H9 (cell line): ENCODE results near the gene DNAH5. TPM values are rescaled to one million over a fixed set of nuclear protein-coding genes. Genes with fewer than 3 reads are reported as not detected.

ENCODE experiments used
- DNase-seq: peaks from one replicate; pipeline ENCODE4 v3.0.0-alpha.2; 2017
- H2AFZ ChIP-seq: one replicate; pipeline ENCODE4 v1.6.1; 2013; ENCODE audit warnings: mild to moderate bottlenecking, low read length, control low read depth, moderate library complexity
- H2AK5ac ChIP-seq: 2 replicates; pipeline ENCODE4 v1.6.1; 2013; ENCODE audit warnings: low read length, control low read depth, mixed read lengths; ENCODE audit not compliant: insufficient read length
- H2BK120ac ChIP-seq: one replicate; pipeline ENCODE4 v1.6.1; 2013; ENCODE audit warnings: low read depth, mild to moderate bottlenecking, low read length, control low read depth, inconsistent platforms; ENCODE audit not compliant: poor library complexity, severe bottlenecking
- H2BK12ac ChIP-seq: 2 replicates; pipeline ENCODE4 v1.6.1; 2013; ENCODE audit warnings: low read length, control low read depth, mixed read lengths, low read depth; ENCODE audit not compliant: insufficient read length
- H2BK15ac ChIP-seq: 2 replicates; pipeline ENCODE4 v1.6.1; 2013; ENCODE audit warnings: low read depth, low read length, control low read depth
- H2BK20ac ChIP-seq: one replicate; pipeline ENCODE4 v1.6.1; 2013; ENCODE audit warnings: low read depth, mild to moderate bottlenecking, low read length, control low read depth, inconsistent platforms; ENCODE audit not compliant: poor library complexity, severe bottlenecking
- H2BK5ac ChIP-seq: 2 replicates; pipeline ENCODE4 v1.6.1; 2013; ENCODE audit warnings: low read length, control low read depth, mixed read lengths; ENCODE audit not compliant: insufficient read length
- H3K14ac ChIP-seq: 2 replicates; pipeline ENCODE4 v1.6.1; 2013; ENCODE audit warnings: low read length, control low read depth; ENCODE audit not compliant: insufficient read depth
- H3K18ac ChIP-seq: 2 replicates; pipeline ENCODE4 v1.6.1; 2013; ENCODE audit warnings: low read depth, mild to moderate bottlenecking, mixed read lengths, low read length, control low read depth; ENCODE audit not compliant: insufficient read length
- H3K23ac ChIP-seq: 2 replicates; pipeline ENCODE4 v1.6.1; 2013; ENCODE audit warnings: low read length, control low read depth, mixed read lengths, low read depth; ENCODE audit not compliant: insufficient read length
- H3K23me2 ChIP-seq: 2 replicates; pipeline ENCODE4 v1.6.1; 2013; ENCODE audit warnings: low read depth, mild to moderate bottlenecking, mixed read lengths, low read length, control low read depth; ENCODE audit not compliant: insufficient read length, poor library complexity, severe bottlenecking
- H3K27ac ChIP-seq: 2 replicates; pipeline ENCODE4 v1.5.1; 2013; ENCODE audit warnings: low read length, control low read depth, mixed read lengths, low read depth; ENCODE audit not compliant: insufficient read length
- H3K27me3 ChIP-seq: 2 replicates; pipeline ENCODE4 v1.6.1; 2013; ENCODE audit warnings: low read length, control low read depth, inconsistent platforms; ENCODE audit not compliant: insufficient read depth
- H3K4ac ChIP-seq: 2 replicates; pipeline ENCODE4 v1.6.1; 2013; ENCODE audit warnings: low read depth, mild to moderate bottlenecking, control low read depth, inconsistent platforms, low read length, moderate library complexity
- H3K4me1 ChIP-seq: 2 replicates; pipeline ENCODE4 v1.6.1; 2013; ENCODE audit warnings: low read length, control low read depth, inconsistent platforms; ENCODE audit not compliant: insufficient read depth
- H3K4me2 ChIP-seq: 2 replicates; pipeline ENCODE4 v1.6.1; 2013; ENCODE audit warnings: low read length, control low read depth, mixed read lengths; ENCODE audit not compliant: insufficient read length, insufficient read depth
- H3K56ac ChIP-seq: 2 replicates; pipeline ENCODE4 v1.6.1; 2013; ENCODE audit warnings: low read depth, mild to moderate bottlenecking, mixed read lengths, low read length, control low read depth; ENCODE audit not compliant: insufficient read length
- H3K79me1 ChIP-seq: 2 replicates; pipeline ENCODE4 v1.6.1; 2013; ENCODE audit warnings: low read depth, mild to moderate bottlenecking, moderate library complexity, low read length, control low read depth, inconsistent platforms; ENCODE audit not compliant: insufficient read depth, poor library complexity, severe bottlenecking
- H3K79me2 ChIP-seq: 2 replicates; pipeline ENCODE4 v1.6.1; 2013; ENCODE audit warnings: low read length, control low read depth, inconsistent platforms; ENCODE audit not compliant: insufficient read depth
- H3K9ac ChIP-seq: 2 replicates; pipeline ENCODE4 v1.6.1; 2013; ENCODE audit warnings: low read length, control low read depth, mixed read lengths; ENCODE audit not compliant: insufficient read length; ENCODE audit errors: extremely low read depth
- H3K9me3 ChIP-seq: one replicate; pipeline ENCODE4 v1.6.1; 2013; ENCODE audit warnings: low read depth, low read length, inconsistent platforms; ENCODE audit not compliant: control insufficient read depth
- H3T11ph ChIP-seq: one replicate; pipeline ENCODE4 v1.6.1; 2013; ENCODE audit warnings: mild to moderate bottlenecking, low read length, control low read depth, inconsistent platforms
- H4K20me1 ChIP-seq: one replicate; pipeline ENCODE4 v1.6.1; 2013; ENCODE audit not compliant: control insufficient read depth, insufficient read length, insufficient read depth
- H4K5ac ChIP-seq: 2 replicates; pipeline ENCODE4 v1.6.1; 2013; ENCODE audit warnings: low read depth, mild to moderate bottlenecking, mixed read lengths, low read length, control low read depth; ENCODE audit not compliant: insufficient read length
- H4K8ac ChIP-seq: replicated peaks from 2 replicates; pipeline ENCODE4 v1.6.1; 2013; ENCODE audit warnings: low read length, control low read depth, mixed read lengths, low read depth; ENCODE audit not compliant: insufficient read length
- H4K91ac ChIP-seq: 2 replicates; pipeline ENCODE4 v1.6.1; 2013; ENCODE audit warnings: low read depth, mild to moderate bottlenecking, moderate library complexity, mixed read lengths, low read length, control low read depth; ENCODE audit not compliant: insufficient read length
- H3K27ac Mint-ChIP-seq, 3 experiments: 2 replicates in 2 of 3; 3 replicates in 1 of 3; pipeline ENCODE4 v1.8.0; 2020 to 2021; ENCODE audit warnings: mixed read lengths in 3 of 3, mild to moderate bottlenecking in 1 of 3, moderate library complexity in 1 of 3
- H3K27me3 Mint-ChIP-seq: 2 replicates; pipeline ENCODE4 v1.8.0; 2021; ENCODE audit warnings: low read depth, mild to moderate bottlenecking, moderate library complexity, mixed read lengths
- H3K36me3 Mint-ChIP-seq, 3 experiments: 2 replicates in 2 of 3; 3 replicates in 1 of 3; pipeline ENCODE4 v1.8.0; 2020 to 2021; ENCODE audit warnings: low read depth in 3 of 3, mixed read lengths in 3 of 3; ENCODE audit not compliant: insufficient read depth in 1 of 3
- H3K4me1 Mint-ChIP-seq, 2 experiments: 2 replicates each; pipeline ENCODE4 v1.8.0; 2020; ENCODE audit warnings: mixed read lengths in 2 of 2
- H3K4me3 Mint-ChIP-seq, 2 experiments: 2 replicates in 1 of 2; 3 replicates in 1 of 2; pipeline ENCODE4 v1.8.0; 2020 to 2021; ENCODE audit warnings: mild to moderate bottlenecking in 2 of 2, mixed read lengths in 2 of 2, moderate library complexity in 1 of 2
- H3K9me3 Mint-ChIP-seq, 2 experiments: 2 replicates in 1 of 2; 3 replicates in 1 of 2; pipeline ENCODE4 v1.8.0; 2020; ENCODE audit warnings: mild to moderate bottlenecking in 2 of 2, mixed read lengths in 2 of 2, moderate library complexity in 1 of 2
- CTCF ChIP-seq: fragments of 200-600 bp; sonication (generic); conservative IDR thresholded peaks from 3 replicates; pipeline ENCODE4 v1.8.0; 2021; ENCODE audit warnings: antibody characterized with exemption, mild to moderate bottlenecking
- WGBS: extraction: QIAGEN DNeasy Blood & Tissue Kit; methylation state at CpG from one replicate; pipeline ENCODE4 v1.1.7; 2013; ENCODE audit warnings: missing lambda C conversion rate, low lambda C conversion rate, mixed read lengths; ENCODE audit not compliant: insufficient read length; ENCODE audit errors: extremely low coverage; 5-methylcytosine and 5-hydroxymethylcytosine counted together
- total RNA-seq: library from RNA; stranded (reverse); gene quantifications from 2 replicates; pipeline ENCODE4 v1.2.1, GENCODE V29; 2021

The DNAH5 gene
- total RNA-seq, 1 experiment from 2014 or later = 0.50 TPM

GRCh38 chr5:13913962-13914361 lies 30.5 kb downstream of the DNAH5 start:
- Histone ChIP-seq H3K14ac (no peak overlapping the region), H3K23ac (no peak overlapping the region), H4K5ac (no peak overlapping the region), H3K27me3 (no peaks in the 10 kb centered on the region), H3K23me2 (no peaks in the 10 kb centered on the region), H2AFZ (no peak overlapping the region), H3K4me2 (no peak overlapping the region), H2BK15ac (no peak overlapping the region), H3K4me1 (peaks cover 3% of the 10 kb centered on the region; the same call in 1 of the 2 replicates), H2BK12ac (no peak overlapping the region), H3K79me2 (no peaks in the 10 kb centered on the region), H3K9ac (no peak overlapping the region), H3K56ac (no peak overlapping the region), H3K4ac (no peak overlapping the region), H3K27ac (no peak overlapping the region), H2BK120ac (no peak overlapping the region), H3K18ac (no peak overlapping the region), H3T11ph (no peak overlapping the region), H2BK5ac (no peak overlapping the region), H4K8ac (no peak overlapping the region), H3K9me3 (no peaks in the 10 kb centered on the region), H2BK20ac (no peak overlapping the region), H3K79me1 (no peaks in the 10 kb centered on the region), H4K20me1 (no peaks in the 10 kb centered on the region), H4K91ac (no peak overlapping the region), H2AK5ac (no peak overlapping the region)
- H3K4me1 Mint-ChIP-seq = peaks cover 5 to 7% of the 10 kb centered on the region in 2 experiments
- H3K27ac Mint-ChIP-seq = no peak overlapping the region
- no peak overlapping the region for H3K4me3 Mint-ChIP-seq
- H3K27me3 Mint-ChIP-seq = no peaks in the 10 kb centered on the region
- TF ChIP-seq CTCF = no peak
- H3K9me3 Mint-ChIP-seq = no peaks in the 10 kb centered on the region
- no peak for DNase-seq
- WGBS = no CpG with 5 or more reads among the region's 3 CpGs
- no peaks in the 10 kb centered on the region for H3K36me3 Mint-ChIP-seq
